GM18517 (cell line): Measurements from ENCODE around the gene USP4.
"Not testable (repeated sequence)": the region's sequence is repeated elsewhere in the genome, so short reads cannot be mapped to it uniquely, and the experiment has no call there.

ENCODE experiments used
- ATAC-seq: cut with Tn5 transposase; IDR thresholded peaks from one replicate; pipeline ENCODE4 v1.9.1; 2021; ENCODE audit warnings: mild to moderate bottlenecking, moderate library complexity; ENCODE audit not compliant: unreplicated experiment

The USP4 gene

GRCh38 chr3:49255718-49256511, 83.9 kb downstream of the USP4 start:
- ATAC-seq, result no peak

- ATAC-seq, result no peak
Observed at GRCh38 chr3:49255112-49255511, 84.7 kb downstream of the USP4 start.

GRCh38 chr3:49253512-49253911, 86.3 kb downstream of the USP4 start:
- ATAC-seq, result no peak

GRCh38 chr3:49248840-49249227, 91.0 kb downstream of the USP4 start:
- no peak for ATAC-seq

- no peak for ATAC-seq
Observed at GRCh38 chr3:49244581-49245205, 95.2 kb downstream of the USP4 start.

- not testable (repeated sequence) for ATAC-seq
Observed at GRCh38 chr3:49240091-49240490, 99.8 kb downstream of the USP4 start.

- ATAC-seq, result no peak
Observed at GRCh38 chr3:49238274-49239127, 101.4 kb downstream of the USP4 start.

GRCh38 chr3:49237344-49237743, 102.5 kb downstream of the USP4 start:
- ATAC-seq, result no peak

GRCh38 chr3:49236226-49236625, 103.6 kb downstream of the USP4 start:
- no peak for ATAC-seq

- not testable (repeated sequence) for ATAC-seq
Observed at GRCh38 chr3:49228817-49229216, 111.0 kb downstream of the USP4 start.
